GM23248 (cell line): ENCODE data around the gene TRIM17. TPM values are rescaled to one million over a fixed set of nuclear protein-coding genes. Genes with fewer than 3 reads are reported as not detected.

Experiments used
- DNase-seq: peaks from one replicate; pipeline ENCODE4 v3.0.0-alpha.2; 2015
- H2AFZ ChIP-seq: fragments of 200-600 bp; sonication (generic); 2 replicates; pipeline ENCODE4 v1.6.1; 2016; ENCODE audit warnings: antibody characterized with exemption
- H3F3A ChIP-seq: fragments of 200-600 bp; sonication (generic); 2 replicates; pipeline ENCODE4 v1.6.1; 2016; ENCODE audit warnings: mild to moderate bottlenecking, antibody characterized with exemption, mixed run types; ENCODE audit not compliant: insufficient read depth
- H3K27ac ChIP-seq: fragments of 200-600 bp; sonication (generic); 2 replicates; pipeline ENCODE4 v1.5.1; 2016; ENCODE audit warnings: mild to moderate bottlenecking
- H3K27me3 ChIP-seq: fragments of 200-600 bp; sonication (generic); replicated peaks from 2 replicates; pipeline ENCODE4 v1.6.1; 2016; ENCODE audit warnings: mild to moderate bottlenecking; ENCODE audit not compliant: insufficient read depth
- H3K36me3 ChIP-seq: fragments of 200-600 bp; sonication (generic); 2 replicates; pipeline ENCODE4 v1.6.1; 2016; ENCODE audit warnings: low read depth, mild to moderate bottlenecking
- H3K4me1 ChIP-seq: fragments of 200-600 bp; sonication (generic); 2 replicates; pipeline ENCODE4 v1.6.1; 2016; ENCODE audit warnings: mild to moderate bottlenecking; ENCODE audit not compliant: insufficient read depth
- H3K4me2 ChIP-seq: fragments of 200-600 bp; sonication (generic); one replicate; pipeline ENCODE4 v1.6.1; 2016; ENCODE audit warnings: mild to moderate bottlenecking; ENCODE audit not compliant: unreplicated experiment
- H3K4me3 ChIP-seq: fragments of 200-600 bp; sonication (generic); 2 replicates; pipeline ENCODE4 v1.5.1; 2016; ENCODE audit warnings: mild to moderate bottlenecking
- H3K79me2 ChIP-seq: fragments of 200-600 bp; sonication (generic); 2 replicates; pipeline ENCODE4 v1.6.1; 2016; ENCODE audit warnings: mild to moderate bottlenecking; ENCODE audit not compliant: insufficient read depth
- H3K9ac ChIP-seq: fragments of 200-600 bp; sonication (generic); 2 replicates; pipeline ENCODE4 v1.6.1; 2016; ENCODE audit warnings: mild to moderate bottlenecking
- H3K9me2 ChIP-seq: fragments of 200-600 bp; sonication (generic); 2 replicates; pipeline ENCODE4 v1.6.1; 2016; ENCODE audit warnings: mixed run types, mild to moderate bottlenecking, moderate library complexity; ENCODE audit not compliant: insufficient read depth
- H3K9me3 ChIP-seq: fragments of 200-600 bp; sonication (generic); one replicate; pipeline ENCODE4 v1.6.1; 2017; ENCODE audit warnings: low read depth
- H4K20me1 ChIP-seq: fragments of 200-600 bp; sonication (generic); 2 replicates; pipeline ENCODE4 v1.6.0; 2016; ENCODE audit not compliant: insufficient read depth
- EZH2 ChIP-seq: fragments of 200-600 bp; sonication (generic); IDR thresholded peaks from 2 replicates; pipeline ENCODE4 v1.6.1; 2018; ENCODE audit warnings: antibody characterized with exemption, mild to moderate bottlenecking; ENCODE audit not compliant: insufficient read depth, poor library complexity, severe bottlenecking
- EZH2phosphoT487 ChIP-seq: fragments of 200-600 bp; sonication (generic); IDR thresholded peaks from 2 replicates; pipeline ENCODE4 v1.6.1; 2018; ENCODE audit warnings: antibody characterized with exemption, moderate library complexity, mild to moderate bottlenecking, low read depth; ENCODE audit not compliant: insufficient read depth
- WGBS, 2 experiments: methylation state at CpG; one replicate each; pipeline ENCODE4 v1.1.6; 2015 to 2017; ENCODE audit warnings: low lambda C conversion rate in 2 of 2, low coverage in 1 of 2; ENCODE audit errors: missing lambda C conversion rate in 2 of 2; 5-methylcytosine and 5-hydroxymethylcytosine counted together
- in situ Hi-C: fragments of 300-500 bp; cut with MboI; formaldehyde crosslinking; loops from 2 replicates; pipeline ENCODE4 v1.15.0; 2020
- polyA plus RNA-seq: library from polyadenylated mRNA; unstranded; fragments of >200 nt; fragmentation: Nextera tagmentation; extraction: Ambion mirVana; gene quantifications from 2 replicates; pipeline ENCODE4 v1.2.1, GENCODE V29; 2016
- total RNA-seq: library from RNA; depleted of rRNA; stranded (reverse); fragments of >200 nt; shearing (Covaris generic); gene quantifications from 2 replicates; pipeline ENCODE4 v1.2.3, GENCODE V29; 2014

TRIM17 gene
- total and polyA plus RNA-seq, 2 experiments from 2014 or later = 0.26 TPM; not detected in 1

DNA sequence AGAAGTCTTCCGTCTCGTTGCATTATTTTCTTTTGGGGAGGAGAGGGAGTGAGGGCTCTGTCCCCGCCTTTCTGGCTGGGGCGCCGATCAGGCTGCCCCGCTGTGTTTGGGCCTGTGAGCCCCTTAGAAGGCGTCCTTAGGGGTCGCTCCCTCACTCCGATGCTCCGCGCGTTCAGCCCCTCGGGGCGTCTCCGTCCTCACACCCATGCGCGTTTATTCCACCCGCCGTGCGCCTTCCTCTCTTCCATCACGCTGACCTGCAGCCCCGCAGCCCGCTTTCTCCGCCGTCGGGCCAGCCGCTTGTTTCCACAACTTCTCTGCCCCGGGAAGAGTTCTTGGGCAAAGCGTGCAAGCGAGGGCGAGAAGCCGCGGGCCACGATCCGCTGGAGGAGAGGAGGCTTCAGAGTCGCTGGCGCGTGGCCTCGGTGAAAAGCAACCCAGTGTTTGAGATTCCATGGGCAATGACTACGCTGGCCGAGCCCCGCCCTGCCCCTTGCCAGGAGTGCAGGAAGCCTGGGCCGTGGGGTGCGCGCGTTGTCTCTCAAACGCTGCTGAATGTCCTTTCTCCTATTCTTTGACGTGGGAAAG is 37.7 kb downstream of the TRIM17 start:
- Histone ChIP-seq H3K4me1 (no peaks in the 10 kb centered on the region), H3K9ac (peak overlapping the region; percentile 67), H4K20me1 (no peaks in the 10 kb centered on the region), H3K79me2 (no peaks in the 10 kb centered on the region), H2AFZ (peak overlapping the region; percentile 85), H3F3A (no peaks in the 10 kb centered on the region), H3K4me2 (peak overlapping the region; percentile 78), H3K9me3 (no peaks in the 10 kb centered on the region), H3K27me3 (no peaks in the 10 kb centered on the region), H3K27ac (no peak overlapping the region), H3K4me3 (peak overlapping the region; percentile 80), H3K9me2 (no peaks in the 10 kb centered on the region), H3K36me3 (no peaks in the 10 kb centered on the region)
- WGBS, 2 experiments = 8 to 10% methylated on average over 46 to 48 of the region's 48 CpGs
- no peak for TF ChIP-seq EZH2
- no peak for TF ChIP-seq EZH2phosphoT487
- DNase-seq = peak; percentile 63
- in situ Hi-C loops = no loop called here

DNA sequence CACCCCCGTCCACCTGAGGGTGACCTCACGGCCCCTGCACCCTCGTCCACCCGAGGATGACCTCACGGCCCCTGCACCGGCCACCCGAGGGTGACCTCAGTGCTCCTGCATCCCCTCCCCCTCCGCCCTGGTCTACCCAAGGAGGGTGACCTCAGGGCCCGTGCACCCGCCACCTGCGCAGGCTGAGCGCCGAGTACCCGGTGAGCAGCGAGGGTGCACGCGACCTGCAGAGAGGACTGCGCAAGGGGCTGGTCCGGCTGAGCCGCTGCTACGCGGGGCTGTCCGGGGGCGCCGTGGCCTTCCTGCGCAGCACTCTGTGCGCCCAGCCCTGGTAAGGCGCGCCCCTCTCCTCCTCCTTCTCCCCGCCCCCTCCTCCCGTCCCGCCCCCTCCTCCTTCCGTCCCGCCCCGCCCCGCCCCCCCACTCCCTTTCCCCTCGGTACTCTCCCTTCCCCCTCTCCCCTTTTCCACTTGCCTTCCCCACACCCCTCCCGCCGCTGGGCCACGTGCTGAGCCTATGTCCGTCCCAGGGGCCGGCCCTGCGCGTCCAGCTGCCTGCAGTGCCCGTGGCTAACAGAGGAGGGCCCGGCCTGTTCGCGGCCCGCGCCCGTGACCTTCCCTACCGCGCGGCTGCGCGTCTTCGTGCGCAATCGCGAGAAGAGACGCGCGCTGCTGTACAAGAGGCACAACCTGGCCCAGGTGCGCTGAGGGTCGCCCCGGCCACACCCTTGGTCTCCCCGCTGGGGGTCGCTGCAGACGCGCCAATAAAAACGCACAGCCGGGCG is 38.4 kb downstream of the TRIM17 start:
- H3K27me3 ChIP-seq = no peaks in the 10 kb centered on the region
- H3K4me3 ChIP-seq = peak overlapping the region; percentile 80
- peak overlapping the region; percentile 78 for H3K4me2 ChIP-seq
- no peaks in the 10 kb centered on the region for H4K20me1 ChIP-seq
- H3K27ac ChIP-seq = no peak overlapping the region
- no peaks in the 10 kb centered on the region for H3F3A ChIP-seq
- DNase-seq = peak; percentile 88
- no peaks in the 10 kb centered on the region for H3K4me1 ChIP-seq
- no peaks in the 10 kb centered on the region for H3K36me3 ChIP-seq
- H3K79me2 ChIP-seq = no peaks in the 10 kb centered on the region
- no peaks in the 10 kb centered on the region for H3K9me2 ChIP-seq
- peak overlapping the region; percentile 85 for H2AFZ ChIP-seq
- no peak for TF ChIP-seq EZH2
- no peak for TF ChIP-seq EZH2phosphoT487
- WGBS, 2 experiments = 5 to 6% methylated on average over 38 to 73 of the region's 73 CpGs
- H3K9me3 ChIP-seq = no peaks in the 10 kb centered on the region
- in situ Hi-C loops = no loop called here
- peak overlapping the region; percentile 67 for H3K9ac ChIP-seq

DNA sequence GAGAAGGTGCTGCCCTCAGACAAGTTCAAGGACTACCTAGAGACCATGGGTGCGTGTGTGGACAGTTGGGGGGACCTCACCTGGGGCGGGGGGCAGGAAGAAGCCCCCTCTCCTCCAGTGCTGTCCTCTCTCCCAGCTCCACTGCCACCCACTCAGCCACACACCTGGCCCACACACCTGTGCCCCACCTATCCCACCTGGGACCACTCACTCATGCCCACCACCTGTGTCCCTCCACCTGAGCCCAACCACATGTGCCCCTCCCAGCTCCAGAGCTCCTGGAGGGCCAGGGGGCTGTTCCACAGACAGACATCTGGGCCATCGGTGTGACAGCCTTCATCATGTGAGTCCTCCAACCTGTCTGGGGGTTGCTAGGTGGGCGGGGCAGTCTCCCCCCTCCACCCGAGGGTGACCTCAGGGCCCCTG is 39.0 kb downstream of the TRIM17 start:
- Histone ChIP-seq H3K27me3 (no peaks in the 10 kb centered on the region), H3K36me3 (no peaks in the 10 kb centered on the region), H3K4me1 (no peaks in the 10 kb centered on the region), H2AFZ (no peak overlapping the region), H3K4me3 (no peak overlapping the region), H3K4me2 (no peak overlapping the region), H4K20me1 (no peaks in the 10 kb centered on the region), H3K9me3 (no peaks in the 10 kb centered on the region), H3F3A (no peaks in the 10 kb centered on the region), H3K79me2 (no peaks in the 10 kb centered on the region), H3K9ac (no peak overlapping the region), H3K9me2 (no peaks in the 10 kb centered on the region), H3K27ac (no peak overlapping the region)
- WGBS, 2 experiments = 97 to 100% methylated on average over 1 to 3 of the region's 5 CpGs
- in situ Hi-C loops = no loop called here
- TF ChIP-seq EZH2 (no peak), EZH2phosphoT487 (no peak)
- no peak for DNase-seq

DNA sequence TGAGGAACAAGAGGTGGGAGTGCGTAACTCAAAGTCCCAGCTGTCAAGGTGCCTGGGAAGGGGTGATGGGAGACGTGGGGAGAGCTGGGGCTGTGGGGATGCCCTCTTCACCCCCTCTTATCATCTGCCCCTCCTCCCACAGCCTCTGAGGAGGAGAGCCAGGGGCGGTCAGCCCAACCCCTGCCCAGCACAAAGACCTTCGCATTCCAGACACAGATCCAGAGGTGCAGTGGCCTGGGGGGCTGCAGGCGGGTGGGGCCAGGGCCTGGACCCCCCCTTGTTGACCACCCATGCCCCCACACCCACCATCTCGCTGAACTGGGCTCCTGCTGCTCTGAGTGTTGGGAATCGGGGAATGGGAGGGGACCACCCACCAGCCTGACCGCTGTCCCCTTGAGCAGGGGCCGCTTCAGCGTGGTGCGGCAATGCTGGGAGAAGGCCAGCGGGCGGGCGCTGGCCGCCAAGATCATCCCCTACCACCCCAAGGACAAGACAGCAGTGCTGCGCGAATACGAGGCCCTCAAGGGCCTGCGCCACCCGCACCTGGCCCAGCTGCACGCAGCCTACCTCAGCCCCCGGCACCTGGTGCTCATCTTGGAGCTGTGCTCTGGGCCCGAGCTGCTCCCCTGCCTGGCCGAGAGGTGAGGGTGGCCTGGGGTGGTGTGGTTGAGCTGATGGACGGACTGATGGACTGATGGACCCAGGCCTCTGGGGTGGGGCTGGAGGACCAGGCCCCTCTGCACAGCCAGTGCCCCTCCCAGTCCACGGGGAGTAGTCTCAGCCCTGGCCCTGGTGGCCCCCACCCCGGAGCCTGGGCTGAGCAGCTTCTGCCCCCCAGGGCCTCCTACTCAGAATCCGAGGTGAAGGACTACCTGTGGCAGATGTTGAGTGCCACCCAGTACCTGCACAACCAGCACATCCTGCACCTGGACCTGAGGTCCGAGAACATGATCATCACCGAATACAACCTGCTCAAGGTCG is 39.7 kb downstream of the TRIM17 start:
- Histone ChIP-seq H3K4me3 (no peak overlapping the region), H3F3A (no peaks in the 10 kb centered on the region), H3K79me2 (no peaks in the 10 kb centered on the region), H3K4me1 (no peaks in the 10 kb centered on the region), H3K9me2 (no peaks in the 10 kb centered on the region), H2AFZ (no peak overlapping the region), H3K9me3 (no peaks in the 10 kb centered on the region), H3K9ac (no peak overlapping the region), H4K20me1 (no peaks in the 10 kb centered on the region), H3K4me2 (no peak overlapping the region), H3K27ac (no peak overlapping the region), H3K27me3 (no peaks in the 10 kb centered on the region), H3K36me3 (no peaks in the 10 kb centered on the region)
- in situ Hi-C loops = no loop called here
- no peak for DNase-seq
- 90 to 96% methylated on average over 23 to 28 of the region's 31 CpGs for WGBS, 2 experiments
- no peak for TF ChIP-seq EZH2phosphoT487
- TF ChIP-seq EZH2 = no peak
